Activated T-cell treated with anti-CD3 and anti-CD28 coated beads, Interleukin-2, amount 50 U/mL, for 1 hour (primary cell): ENCODE measurements around the gene CREG1.

ENCODE experiments used
- DNase-seq: peaks from one replicate; pipeline ENCODE4 v3.0.0-alpha.2; 2020

CREG1 gene

DNA sequence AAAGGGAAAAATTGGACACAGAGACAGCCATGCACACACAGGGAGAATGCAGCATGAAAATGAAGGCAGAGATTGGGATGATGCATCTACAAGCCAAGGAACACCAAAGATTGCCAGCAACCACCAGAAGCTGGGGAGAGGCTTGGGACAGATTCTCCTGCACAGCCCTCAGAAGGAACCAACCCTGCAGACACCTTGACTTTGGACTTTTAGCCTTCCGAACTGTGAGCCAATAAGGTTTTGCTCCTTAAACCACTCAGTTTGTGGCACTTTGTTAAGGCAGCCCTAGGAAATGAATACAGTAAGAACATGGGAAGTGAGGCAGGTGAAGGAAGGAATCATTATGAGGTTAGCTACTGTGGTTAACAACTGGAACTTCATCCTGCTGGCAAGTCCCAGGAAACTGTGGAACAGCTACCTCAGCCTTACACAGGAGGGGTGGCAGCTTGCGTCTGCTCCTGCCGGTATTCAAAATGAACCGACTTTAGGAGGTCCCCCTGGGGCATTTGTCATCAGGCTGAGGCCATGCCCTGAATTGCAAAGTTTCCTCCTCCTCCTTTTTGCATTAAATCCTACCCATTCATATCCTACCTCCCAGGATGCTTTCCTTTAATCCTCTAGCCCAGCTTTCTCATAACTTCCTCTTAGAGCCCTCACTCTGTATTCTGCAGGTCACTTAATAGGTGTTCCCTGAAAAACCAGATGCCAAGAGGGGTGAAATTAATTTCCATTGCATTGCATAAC lies 50.7 kb downstream of the CREG1 start:
- no peak for DNase-seq

DNA sequence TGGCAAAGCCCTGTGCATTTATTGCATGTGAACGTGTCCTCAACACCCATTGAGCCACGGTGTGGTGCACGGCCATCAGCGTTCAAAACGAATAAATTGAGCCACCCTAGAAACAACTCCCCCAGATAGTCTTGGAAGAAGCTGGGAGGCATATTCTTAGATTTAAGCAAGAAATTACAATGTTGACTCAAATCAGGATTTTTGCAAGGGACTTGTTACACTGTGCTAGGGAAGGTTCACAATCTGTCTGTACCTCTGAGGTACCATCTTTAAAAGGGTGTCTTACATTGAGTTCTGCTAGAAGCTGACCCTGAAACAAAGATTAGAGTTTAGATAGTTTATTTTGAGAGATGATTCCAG lies 51.4 kb downstream of the CREG1 start:
- DNase-seq: no peak

DNA sequence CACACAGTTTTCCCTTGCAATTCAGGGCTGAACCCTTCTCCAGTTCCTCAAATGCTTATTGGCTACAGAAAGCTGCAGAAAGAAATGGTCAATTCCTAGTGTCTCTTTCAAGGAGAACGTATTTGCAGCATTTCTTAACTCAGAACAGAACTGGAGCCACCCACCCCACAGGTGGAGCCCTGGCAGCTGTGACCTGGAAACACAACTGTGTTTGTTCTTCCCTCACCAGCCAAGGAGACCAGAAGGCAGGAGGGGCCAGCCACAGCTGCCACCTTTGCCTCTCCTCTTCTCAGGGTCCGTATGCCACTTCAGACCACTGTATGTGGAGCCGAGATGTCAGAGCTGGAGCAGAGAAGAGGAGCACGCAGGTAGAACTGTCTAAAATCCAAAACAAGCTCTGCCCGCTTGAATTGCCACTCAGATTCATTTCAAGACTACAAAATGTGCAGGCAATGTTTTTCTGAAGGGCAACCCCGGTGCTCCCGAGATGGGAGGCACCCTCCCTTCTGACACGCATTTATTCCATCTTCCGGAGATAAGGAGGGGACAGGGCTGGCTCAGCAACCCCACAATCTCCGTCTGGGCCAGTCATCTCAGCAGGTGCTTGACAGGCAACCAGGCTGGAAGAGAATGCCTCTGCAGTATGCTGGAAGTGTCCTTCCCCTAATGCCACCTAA lies 51.9 kb downstream of the CREG1 start:
- peak; percentile 49 for DNase-seq

DNA sequence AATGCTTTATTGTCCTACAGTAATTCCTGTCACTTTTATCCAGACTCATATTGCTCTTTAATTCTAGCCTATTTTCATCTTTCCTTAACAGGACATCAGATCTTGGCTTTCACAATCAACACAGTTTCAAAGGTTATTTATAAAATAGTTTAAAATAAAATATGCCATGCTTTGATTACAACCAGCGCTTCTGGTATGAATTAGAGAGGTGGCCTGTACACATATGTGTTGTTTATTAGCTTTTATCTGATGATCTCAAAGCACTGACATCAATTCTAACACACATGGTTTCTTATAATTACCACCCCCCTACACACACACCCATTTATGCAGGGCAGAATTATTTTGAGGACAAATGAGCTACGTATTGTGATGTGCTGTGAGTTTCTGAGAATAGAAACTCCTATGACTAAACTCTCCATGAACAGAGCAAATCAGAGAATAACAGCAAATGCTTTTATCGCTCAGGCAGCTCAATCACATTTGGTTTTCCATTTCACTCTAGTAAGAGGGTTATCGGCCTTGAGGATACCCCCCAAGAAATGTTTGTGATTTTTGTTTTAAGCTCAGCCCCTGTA lies 53.2 kb downstream of the CREG1 start:
- no peak for DNase-seq

DNA sequence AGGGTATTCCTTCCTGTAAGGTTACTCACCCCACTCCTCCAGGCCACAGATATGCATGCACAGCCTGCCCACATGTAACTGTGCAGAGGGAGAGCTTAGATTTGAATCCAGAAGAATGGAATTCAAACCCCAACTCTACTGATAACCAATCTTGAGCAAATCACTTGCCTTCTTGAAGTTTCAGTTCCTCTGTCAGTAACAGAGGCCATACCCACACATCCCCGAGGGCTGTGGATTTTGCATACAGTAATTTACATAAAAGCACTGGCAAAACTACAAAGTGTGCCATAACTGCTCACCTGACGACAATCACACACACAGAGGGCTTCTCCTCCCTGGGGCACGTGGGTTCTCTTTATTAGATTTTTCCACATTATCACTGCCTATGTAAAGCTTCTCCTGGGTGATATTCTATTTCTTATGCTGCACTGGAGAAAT lies 53.9 kb downstream of the CREG1 start:
- DNase-seq: no peak

DNA sequence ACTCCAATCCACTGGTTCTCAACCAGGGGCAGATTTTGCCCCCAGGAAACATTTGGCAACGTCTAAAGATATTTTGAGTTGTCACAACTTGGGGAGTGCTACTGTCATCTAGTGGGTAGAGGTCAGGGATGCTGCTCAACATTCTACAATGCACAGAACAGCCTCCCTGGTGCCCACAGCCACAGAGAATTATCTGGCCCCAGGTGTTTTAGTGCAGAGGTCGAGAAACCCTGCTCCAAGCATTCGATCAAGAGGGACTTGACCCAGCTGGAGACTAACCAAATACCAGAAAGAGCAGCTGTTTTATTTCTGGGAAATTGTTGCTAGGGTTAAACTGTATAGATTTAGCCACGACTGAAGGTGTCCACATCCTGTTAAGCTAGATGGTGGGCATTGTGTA lies 54.5 kb downstream of the CREG1 start:
- no peak for DNase-seq

DNA sequence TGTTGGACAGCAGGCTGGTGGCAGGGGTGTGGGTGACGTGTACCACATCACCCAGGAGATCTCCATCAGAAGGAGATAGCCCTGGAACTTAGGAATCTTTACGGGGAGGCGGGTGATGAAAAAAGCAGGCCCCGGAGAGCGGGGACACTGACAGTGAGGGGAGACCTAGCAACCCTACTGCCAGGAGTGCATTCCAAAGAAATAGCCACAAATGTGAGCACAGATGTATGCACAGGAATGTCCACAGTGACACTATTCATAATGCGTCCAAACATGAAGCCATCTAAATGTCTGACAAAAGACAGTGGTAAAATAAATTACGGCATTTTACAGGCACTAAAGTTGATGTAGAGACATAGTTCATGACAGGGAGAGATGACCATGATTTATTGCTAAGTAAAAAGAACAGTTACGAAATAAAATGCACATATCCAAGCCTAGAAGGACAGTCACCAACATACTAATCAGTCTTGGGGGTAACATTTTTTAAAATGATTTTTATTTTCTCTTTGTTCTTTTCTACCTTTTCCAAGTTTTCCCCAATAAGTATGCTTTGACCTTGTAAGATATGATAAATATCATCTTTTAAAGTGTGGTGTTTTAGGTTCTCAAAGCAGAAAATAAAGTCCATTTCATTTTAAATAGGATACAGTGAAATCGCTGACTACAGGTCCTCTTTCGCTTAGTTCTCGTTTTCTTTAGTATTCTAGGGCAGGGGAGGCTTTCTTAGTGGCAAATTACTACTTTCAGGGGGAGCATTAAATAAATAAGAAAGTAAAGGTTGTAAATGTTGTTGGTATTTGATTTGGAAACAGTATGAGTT lies 56.6 kb downstream of the CREG1 start:
- no peak for DNase-seq

DNA sequence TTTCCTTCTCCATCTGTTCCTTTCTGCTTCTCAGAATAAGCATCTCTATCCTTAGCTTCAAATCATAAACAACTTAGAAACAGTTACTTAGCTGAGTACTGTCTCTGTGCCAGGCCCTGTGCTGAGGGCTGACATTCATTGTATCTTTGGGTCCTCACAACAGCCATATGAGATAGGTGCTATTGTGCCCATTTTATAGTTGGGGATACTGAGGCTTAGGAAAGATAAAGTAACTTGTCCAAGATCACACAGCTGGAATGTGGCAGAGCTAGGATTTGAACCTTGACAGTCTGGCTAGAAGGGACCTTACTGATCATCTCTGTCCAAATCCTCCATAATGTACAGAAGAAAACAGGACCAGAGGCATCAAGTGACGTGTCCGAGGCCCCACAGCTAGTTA lies 60.2 kb downstream of the CREG1 start:
- DNase-seq: no peak

DNA sequence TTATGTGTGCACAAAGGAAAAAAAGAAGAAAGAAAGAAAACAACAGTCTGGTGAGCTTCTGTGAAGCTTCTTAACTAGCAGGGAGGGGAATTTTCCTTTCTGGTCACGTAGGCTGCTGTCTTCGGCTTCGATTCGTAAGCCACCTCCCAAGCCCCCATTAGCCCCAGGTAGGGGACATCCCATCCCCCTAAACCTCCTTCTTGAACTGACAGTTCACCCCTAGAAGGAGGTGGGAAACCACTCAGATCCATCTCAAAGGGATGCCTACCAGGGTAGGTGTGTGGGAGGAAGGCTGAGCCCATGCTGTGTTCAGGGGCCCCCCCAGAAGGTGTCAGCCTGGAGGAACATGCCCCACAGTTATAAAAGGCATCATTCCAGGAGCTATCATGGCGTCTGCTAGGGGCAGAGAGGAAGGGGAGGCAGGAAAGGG lies 61.1 kb downstream of the CREG1 start:
- peak; percentile 68 for DNase-seq

DNA sequence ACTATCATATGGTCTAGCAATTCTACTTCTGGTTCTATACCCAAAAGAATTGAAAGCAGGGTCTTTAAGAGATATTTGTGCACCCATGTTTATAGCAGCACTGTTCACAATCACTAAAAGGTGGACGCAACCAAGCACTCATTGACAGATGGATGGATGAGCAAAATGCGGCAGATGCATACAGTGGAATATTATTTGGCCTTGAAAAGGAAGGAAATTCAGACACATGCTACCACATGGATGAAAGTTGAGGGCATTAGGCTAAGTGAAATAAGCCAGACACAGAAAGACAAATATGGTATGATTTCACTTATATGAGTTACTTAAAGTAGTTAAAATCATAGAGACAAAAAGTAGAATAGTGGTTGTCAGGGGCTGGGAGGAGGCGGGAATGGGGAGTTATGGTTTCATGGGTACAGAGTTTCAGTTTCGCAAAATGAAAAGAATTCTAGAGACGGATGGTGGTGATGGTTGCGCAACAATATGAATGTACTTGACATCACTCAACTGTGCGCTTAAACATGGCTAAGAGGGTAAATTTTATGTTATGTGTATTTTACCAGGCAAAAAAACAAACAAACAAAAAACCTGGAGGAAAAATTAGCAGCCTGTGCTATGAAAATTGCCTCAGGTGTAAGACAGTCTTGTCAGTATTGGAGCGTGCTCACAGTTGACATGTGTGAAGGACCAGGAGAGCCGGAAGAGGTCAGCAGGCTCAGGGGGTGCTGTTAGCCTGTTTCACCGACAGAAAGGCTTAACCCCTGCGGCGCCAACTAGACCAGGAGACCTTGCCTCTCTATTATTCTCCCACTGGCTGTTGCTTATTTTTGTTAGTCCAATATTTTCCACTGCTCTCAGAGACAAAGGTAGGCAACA lies 61.7 kb downstream of the CREG1 start:
- DNase-seq: peak; percentile 55
